Kidney capillary endothelial cell (primary cell): ENCODE measurements around the gene FEZ2.
"Not testable (repeated sequence)": the region's sequence is repeated elsewhere in the genome, so short reads cannot be mapped to it uniquely, and the experiment has no call there.

ENCODE experiments used
- DNase-seq: peaks from one replicate; pipeline ENCODE4 v3.0.0-alpha.2; 2018; ENCODE audit warnings: low spot score

The FEZ2 gene, protein sequence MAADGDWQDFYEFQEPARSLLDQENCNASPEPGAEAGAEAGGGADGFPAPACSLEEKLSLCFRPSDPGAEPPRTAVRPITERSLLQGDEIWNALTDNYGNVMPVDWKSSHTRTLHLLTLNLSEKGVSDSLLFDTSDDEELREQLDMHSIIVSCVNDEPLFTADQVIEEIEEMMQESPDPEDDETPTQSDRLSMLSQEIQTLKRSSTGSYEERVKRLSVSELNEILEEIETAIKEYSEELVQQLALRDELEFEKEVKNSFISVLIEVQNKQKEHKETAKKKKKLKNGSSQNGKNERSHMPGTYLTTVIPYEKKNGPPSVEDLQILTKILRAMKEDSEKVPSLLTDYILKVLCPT

DNA sequence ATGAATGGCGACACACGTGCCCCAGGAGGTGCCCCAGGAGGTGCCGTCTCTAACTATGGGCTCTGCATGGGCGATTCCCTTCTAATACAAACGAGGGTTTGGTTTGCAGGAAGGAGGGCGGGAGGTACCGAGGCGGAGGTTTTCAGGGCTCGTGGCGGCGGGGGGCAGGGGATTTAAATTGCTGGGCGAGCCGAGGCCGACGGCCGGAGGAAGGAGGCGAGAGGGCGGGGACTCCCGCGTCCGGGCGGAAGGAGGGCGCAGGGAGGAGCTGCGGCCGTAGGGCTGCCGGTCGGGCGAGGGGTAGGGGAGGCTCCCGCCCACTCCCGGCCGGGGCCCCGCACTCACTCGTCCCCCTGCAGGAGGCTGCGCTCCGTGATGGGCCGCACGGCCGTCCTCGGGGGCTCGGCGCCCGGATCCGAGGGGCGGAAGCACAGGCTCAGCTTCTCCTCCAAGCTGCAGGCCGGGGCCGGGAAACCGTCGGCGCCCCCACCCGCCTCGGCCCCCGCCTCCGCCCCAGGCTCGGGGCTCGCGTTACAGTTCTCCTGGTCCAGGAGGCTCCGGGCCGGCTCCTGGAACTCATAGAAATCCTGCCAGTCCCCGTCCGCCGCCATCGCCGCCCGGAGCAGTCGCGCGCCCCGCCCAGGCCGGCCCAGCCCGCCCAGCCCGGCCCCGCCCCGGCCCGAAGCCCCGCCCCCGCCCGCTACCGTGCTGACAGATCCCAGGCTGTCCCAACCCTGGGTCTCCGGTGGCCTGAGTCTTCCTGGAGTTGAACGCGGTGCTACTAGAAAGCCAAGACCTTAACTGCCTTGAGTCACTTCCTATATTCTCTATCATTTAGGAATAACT lies at the start of gene FEZ2:
FEZ2 (minus strand) TSS at position 637 of the 846 bp plus-strand sequence; CDS start at position 611, 26 bp downstream.
- DNase-seq, result peak; percentile 79

DNA sequence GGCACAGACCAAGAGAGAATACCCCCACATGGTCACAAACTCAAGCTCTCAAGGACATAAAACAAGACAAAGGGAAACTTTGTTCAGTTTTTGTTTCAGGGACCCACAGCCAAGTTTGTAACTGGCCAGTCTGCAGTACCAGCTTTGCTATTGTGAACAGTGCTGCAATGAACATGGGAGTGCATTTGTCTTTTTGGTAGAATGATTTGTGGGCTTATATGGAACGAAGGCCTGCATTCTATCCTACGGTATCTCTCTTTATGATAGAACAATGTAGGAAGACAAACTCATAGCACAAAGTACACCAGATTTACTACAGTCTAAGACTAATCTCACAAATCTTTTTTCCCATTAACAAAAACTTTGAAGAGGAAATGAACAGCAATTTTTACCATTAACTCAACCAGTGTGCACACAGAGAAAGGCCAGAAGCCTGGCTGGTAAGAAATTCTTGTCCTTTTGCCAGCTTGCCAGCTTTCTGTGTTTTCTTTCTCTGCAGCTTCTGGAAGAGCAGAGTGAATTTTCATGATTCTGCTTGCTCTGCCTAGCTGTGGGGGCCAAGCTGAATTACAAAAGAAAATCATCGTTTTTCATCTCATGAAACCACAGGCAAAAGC lies 37.1 kb upstream of the FEZ2 start:
- no peak for DNase-seq

DNA sequence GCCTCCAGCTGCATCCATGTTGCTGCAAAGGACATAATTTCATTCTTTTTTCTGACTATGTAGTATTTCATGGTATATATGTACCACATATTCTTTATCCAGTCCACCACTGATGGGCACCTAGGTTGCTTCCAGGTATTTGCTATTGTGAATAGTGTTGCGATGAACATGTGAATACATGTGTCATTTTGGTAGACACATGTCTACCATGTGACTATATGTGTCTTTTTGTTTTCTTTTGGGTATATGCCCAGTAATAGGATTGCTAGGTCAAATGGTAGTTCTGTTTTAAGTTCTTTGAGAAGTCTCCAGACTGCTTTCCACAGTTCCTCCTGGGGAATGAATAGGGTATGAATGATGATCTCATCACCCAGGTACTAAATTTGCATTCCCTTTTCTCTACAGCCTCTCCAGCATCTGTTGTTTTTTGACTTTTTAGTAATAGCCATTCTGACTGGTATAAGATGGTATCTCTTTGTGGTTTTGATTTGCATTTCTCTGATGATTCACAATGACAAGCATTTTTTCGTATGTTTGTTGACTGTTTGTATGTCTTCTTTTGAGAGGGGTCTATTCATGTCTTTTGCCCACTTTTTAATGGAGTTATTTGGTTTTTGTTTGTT lies 35.6 kb upstream of the FEZ2 start:
- DNase-seq, result no peak

DNA sequence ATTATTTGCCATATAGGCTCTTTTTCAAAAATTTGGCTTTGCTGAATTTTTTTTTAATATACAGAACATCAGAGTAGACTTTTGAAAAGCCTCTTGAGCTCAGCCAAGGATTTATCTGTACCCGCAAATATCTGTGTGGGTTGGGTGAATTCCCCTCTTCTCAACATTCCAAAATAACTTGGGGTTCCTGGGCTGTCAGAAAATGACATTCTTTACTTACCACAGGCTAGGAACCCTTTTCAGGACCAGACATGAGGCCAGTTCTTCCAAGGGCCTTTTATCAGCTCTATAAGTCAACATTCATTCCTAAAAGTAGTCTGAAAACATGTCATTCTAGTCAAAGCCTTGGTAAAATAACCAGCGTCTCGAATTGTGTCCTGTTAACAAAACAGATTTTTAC lies 28.8 kb upstream of the FEZ2 start:
- no peak for DNase-seq

DNA sequence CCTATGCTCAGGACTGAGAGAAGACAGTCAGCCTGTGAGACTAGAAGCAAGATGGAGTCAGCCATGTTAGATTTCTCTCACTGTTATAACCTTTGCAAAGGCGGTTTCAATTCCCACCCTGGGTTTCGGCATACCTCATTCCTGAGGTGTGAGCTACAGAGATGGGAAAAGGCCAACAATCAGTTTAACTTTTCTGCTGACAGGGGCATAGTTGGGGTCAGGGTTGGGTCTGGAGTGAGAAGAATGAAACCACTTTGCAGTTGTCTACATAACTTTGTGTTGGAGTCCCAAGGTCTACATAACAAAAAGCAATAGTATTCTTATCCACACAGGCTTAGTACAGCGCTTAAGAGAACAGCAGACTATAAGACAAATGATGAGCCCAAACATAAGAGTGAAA lies 28.1 kb upstream of the FEZ2 start:
- DNase-seq, result no peak

DNA sequence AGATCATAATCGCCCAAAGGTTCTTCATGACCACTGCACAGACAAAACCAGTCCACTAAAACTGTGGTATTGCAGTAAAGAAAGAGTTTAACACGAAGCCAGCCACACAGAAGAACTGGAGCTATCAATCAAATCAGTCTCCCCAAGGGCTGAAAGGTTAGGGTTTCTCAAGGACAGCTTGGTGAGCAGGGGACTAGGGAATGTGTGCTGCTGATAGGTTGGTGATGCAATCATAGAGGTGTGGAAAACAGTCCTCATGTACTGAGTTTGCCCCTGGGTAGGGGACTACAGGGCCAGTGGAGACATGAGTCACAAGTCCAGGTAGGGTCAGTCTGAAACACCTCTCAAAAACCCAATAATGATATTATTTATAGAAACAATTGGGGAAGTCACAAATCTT lies 27.3 kb upstream of the FEZ2 start:
- DNase-seq, result no peak

DNA sequence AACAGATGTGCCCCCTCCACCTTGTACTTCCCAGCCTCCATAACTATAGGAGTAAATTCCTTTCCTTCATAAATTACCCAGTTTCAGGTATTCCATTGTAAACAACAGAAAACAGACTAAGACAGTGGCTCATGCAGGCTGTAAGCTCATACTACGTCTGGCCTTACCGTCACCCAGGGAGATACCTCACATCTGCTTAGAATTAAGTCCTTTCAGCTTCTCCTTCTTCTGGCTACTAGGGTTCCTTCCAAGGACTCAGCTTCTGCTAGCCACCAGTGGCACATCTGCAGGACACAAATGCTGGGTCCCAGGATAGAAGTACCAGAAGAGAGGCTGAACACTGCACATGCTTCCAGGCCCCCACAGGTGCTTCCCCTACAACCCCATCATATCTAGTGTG lies 22.4 kb upstream of the FEZ2 start:
- DNase-seq, result no peak

DNA sequence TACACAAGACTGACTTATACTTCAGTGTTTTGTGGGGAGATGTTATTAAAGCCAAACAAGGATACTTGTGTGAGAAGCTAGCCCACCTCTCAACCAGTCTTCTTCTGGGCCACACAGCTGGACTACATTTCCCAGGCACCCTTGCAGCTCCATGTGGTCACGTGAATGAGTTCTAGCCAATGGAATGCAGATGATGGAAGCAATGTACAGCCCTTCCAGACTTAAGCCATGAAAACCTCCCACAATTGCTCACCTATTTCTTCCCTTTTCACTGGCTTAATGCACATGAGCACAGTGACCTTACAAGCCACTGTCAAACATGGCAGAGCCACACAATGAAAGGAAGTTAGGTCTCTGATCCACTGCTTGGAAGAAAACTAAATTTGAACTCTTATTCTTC lies 20.4 kb upstream of the FEZ2 start:
- DNase-seq, result peak; percentile 52

DNA sequence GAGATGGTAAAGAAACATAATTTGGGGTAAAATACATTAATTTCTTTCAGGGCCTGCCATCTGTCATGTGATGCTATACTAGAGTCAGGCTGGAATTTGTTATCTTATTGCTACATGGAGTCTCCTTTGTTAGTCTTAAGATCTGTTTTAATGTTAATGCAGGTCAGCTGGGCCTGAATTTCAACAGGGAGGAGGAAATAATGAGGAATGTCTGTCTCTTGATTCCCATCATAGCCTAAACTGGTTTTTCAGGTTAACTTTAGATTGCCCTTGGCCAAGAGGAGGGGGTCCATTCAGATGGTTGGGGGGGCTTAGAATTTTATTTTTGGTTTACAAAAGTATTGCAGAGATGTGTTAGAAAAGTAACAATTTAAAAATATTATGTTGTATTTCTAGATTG lies 19.0 kb upstream of the FEZ2 start:
- no peak for DNase-seq

DNA sequence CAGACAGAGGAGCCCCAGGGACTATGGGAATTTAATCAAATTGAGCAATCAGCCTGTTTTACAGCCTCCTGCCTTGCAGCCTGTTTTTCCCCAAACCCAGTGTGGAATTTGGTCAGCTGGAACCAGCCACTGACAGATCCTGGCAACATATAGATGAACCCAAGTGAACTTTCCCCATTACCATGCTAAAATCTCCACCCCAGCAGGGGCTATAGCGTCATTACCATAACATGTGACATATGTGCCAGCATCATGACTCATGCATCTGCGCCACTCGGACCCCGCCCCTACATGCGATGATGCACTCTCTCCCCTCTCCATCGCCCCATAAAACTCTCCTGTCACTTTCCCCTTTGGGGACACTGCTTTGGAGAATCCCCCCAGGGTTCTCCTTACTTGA lies 17.3 kb upstream of the FEZ2 start:
- DNase-seq, result no peak

DNA sequence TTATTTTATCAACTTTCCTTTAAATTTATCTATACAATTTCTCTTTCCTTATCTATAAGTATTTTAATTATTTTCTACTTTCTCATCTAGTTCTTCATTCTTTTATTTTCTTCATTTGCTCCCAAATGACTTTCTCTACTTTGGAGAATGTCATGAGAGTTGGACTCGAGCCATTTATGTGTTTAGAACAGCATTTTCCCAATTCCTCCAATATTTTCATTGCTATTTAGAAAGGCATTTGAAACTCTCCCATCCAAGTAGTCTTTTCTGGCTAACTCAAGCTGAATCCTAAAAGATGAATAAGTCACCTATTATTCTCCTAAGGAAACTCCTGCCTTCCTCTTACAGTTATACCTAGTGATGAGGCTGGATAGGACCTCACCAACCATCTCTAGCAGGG lies 15.8 kb upstream of the FEZ2 start:
- no peak for DNase-seq

DNA sequence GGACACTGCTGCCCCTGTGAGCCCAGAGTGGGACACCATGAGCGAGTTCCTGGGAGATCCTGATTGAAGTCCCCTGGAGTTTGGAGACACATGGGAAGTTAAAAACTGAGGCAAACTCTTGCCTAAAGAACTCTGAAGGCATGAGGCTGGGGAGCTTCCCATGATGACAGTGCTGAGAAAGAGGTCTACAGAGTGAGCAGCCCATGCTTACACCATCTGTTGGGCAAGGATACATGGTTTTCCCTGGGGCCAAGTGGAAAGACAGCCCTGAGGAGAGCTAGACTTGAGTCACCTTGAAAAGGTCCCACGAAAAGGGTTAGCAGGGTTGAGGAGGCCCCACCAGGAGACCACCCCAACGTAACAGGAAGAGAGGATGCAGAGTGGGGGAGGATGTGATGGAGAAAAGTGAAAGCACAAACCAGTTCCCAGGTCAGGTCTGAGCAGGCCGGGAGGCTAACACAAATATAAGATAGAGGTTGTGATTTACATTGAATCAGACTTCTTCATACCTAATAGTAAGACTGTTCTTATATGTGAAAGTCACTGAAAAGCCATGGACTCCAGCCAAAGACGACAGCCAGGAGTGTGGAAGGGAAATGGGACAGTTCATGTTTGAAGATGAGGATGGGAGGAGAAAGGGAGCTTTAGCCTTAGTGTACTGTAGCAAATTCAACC lies 13.5 kb upstream of the FEZ2 start:
- DNase-seq, result no peak

DNA sequence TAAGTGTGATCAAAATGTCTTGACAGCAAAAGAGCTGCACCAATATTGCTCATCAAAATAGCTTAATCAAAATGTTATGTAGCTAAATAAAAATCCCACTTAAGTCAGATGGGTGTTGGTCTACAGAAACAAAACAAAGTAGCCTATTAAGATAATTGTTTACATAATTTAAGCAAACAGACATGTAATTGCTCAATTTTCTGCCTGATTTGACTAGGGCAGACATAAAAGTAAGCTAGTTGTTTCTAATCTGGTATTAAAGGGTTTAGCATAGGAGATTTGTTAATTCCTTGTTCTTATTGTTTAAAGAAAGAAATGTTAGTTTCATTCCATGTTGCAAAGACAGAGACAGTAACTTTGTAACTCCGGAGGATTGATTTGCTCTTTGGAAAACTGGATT lies 11.5 kb upstream of the FEZ2 start:
- no peak for DNase-seq

DNA sequence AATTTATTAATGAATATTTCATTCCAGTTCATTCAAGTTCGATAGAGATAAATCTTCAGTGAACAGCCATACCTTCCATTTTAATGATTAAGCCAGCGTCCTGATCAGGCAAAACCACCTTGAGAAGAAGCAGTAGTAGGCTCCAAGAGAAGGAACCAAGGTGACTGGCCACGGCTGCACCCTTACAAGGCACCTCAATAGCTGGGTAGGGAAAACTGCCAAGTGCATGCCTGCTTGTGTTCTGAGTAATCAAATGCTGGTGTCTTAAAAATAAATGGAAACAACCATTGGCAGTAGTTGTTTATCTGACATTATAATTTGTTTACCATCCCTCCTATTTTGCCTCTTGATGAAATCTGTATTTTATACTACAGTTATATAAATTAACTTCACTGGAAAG lies 10.0 kb upstream of the FEZ2 start:
- DNase-seq, result no peak

DNA sequence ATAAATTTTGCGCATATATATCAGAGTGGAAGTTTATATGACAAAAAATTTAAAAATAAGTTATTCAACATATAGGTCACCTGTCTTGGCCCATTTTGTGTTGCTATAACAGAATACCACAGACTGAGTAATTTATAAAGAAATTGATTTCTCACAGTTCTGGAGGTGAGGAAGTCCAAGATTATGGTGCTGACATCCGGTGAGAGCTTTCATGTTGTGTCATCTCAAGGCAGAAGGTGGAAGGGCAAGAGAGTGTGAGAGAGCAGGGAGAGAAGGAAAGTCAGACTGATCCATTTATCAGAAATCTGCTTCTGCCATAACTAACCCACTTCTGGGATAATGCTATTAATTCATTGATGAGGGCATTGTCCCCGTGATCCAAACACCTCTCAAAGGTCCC lies 9.0 kb upstream of the FEZ2 start:
- DNase-seq, result no peak

DNA sequence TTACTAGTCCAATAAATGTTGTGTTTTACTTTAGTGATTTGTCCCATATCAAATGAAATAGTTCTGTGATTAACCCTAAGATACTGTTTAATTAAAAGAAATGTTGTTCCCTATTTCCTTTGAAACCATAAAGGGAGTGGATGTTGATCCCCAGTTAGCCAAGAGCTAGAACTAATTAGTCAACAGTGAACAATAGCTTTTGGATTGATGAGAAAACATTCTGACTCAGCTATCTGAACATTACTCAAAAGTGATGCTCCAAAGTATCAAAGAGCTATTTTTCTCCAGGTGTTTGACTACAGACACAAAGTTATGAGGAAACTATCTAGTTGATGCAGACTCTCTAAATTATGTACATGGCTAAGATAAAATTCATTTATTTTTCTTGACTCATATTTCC lies 7.3 kb upstream of the FEZ2 start:
- no peak for DNase-seq

DNA sequence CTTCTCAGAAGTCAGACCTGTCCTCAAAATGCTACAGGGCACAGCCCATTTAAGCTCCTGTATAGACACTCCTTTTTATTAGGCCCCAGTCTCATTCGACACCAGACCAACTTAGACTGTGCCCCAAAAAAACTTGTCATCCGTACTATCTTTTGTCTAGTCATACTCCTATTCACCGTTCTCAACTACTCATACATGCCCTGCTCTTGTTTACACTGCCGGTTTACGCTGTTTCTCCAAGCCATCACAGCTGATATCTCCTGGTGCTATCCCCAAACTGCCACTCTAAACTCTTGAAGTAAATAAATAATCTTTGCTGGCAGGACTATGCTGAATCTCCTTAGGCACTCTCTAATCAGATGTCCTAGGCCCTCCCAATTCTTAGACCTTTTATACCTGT lies 5.7 kb upstream of the FEZ2 start:
- not testable (repeated sequence) for DNase-seq

DNA sequence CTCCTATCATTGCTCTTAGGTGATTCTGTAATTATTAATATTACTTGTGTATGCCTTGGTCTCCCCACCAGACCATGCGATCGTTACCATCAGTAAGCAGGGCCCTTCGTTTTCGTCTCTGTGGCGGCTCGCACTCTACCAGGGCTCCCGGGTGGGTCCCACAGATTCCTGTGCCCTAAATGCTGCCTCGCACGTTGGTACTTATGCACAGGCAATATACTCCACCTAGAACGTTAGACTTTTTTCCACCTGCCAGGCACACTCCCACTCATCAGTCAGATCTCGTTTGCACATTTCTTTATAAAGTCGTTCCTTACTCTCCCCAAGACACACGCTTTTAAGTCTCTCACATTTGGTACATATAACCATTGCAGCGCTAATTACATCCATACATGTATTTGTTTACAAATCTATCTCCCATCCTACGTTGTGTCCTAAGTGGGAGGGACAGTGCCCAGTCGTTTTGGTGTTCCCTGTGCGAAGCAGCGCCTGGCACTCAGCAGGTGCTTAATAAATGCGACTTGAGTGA lies 901 bp downstream of the FEZ2 start:
- no peak for DNase-seq

DNA sequence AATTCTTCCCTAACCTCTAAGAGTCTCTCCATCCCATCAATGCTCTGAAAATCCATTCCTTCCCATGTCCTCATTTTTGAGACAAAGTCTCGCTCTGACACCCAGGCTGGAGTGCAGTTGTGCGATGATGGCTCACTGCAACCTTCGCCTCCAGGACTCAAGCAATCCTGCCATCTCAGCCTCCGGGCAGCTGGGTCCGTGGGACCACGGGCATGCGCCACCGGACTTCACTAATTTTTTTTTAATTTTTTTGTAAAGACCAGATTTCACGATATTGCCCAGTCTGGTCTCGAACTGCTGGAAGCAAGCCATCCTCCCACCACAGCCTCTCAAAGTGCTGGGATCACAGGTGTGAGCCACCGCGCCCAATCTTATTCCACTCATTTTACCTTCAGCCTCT lies 1.6 kb downstream of the FEZ2 start:
- no peak for DNase-seq

DNA sequence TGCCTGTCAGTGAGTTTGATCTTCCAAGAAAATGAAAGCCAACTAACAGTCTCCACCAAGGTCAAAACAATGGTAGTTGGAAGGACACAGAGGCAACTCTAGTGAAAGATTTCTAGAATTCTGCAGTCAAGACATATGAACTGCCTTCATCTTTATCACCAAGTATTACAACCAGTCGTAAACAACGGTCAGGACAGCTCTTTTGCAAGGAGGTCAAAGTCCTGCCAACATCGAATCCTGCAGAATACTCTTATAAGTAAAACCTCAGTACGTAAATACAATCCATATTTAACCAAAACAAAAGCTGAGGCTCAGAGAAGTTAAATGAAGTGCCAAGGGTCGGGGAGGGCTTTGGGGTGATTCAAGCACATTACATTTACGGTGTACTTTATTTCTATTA lies 3.1 kb downstream of the FEZ2 start:
- no peak for DNase-seq

DNA sequence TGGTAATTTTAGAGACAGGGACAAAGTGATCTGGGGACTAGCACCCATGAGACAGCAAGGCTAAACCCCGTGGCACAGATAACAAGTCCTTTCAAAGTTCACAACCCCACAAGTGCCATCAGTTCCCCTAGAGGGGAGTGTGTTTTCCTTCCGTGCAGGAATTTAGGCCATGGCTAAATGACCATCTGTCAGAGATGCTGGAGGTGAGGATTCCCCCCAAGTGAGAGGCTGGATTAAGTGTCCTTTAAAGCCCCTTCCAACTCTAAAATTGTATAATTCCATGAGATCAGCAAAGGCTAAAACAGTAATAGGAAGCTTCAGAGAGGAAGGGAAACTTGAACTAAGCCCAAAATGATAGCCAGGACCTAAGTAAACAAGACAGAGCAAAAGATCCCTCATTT lies 8.7 kb downstream of the FEZ2 start:
- DNase-seq, result no peak

DNA sequence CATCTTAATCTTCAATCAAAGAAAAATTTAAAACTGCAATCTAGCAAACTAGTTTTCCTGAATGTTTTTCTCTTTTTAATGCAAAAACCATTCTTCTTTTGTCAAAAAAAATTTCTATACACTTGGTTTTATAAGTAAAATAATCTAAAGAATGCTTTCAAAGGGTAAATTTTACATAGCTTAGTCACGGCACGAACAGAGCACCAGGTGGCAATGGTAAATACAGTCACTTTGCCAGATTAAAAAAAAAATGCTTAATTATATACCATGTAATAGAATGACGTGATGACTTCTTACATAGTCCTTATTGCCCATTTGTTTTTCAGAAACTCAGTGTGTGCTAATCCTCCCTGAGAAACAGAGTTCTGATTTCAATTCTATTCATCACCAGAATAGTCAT lies 10.4 kb downstream of the FEZ2 start:
- DNase-seq, result no peak
